SK-N-SH (cell line): ENCODE results near the gene TMEM271. TPM values are rescaled to one million over a fixed set of nuclear protein-coding genes. Genes with fewer than 3 reads are reported as not detected.
"Not testable (repeated sequence)": the region's sequence is repeated elsewhere in the genome, so short reads cannot be mapped to it uniquely, and the experiment has no call there.

Source experiments
- CTCF ChIA-PET: fragments of 300-600, 350-600 bp; formaldehyde crosslinking; extraction: SDS; loops from one replicate; lab custom pipeline; 2021; lab: Yijun Ruan, JAX
- POLR2A ChIA-PET: fragments of 350-600 bp; sonication (Branson Sonifier 250); formaldehyde crosslinking; extraction: SDS; loops from one replicate; lab custom pipeline; 2020; ENCODE audit warnings: antibody characterized with exemption, inconsistent platforms; lab: Yijun Ruan, JAX
- DNase-seq: peaks from one replicate; pipeline ENCODE4 v3.0.0; 2012
- H2AFZ ChIP-seq: fragments of 200-600 bp; sonication (generic); 2 replicates; pipeline ENCODE4 v1.8.1; 2016; ENCODE audit warnings: antibody characterized with exemption, mild to moderate bottlenecking, low read depth
- H3F3A ChIP-seq: fragments of 200-600 bp; sonication (generic); replicated peaks from 2 replicates; pipeline ENCODE3; 2016; ENCODE audit warnings: antibody characterized with exemption, mild to moderate bottlenecking; ENCODE audit not compliant: insufficient read depth
- H3K27ac ChIP-seq, 2 experiments: fragments of 200-500 bp in 1 of 2; fragments of 200-600 bp in 1 of 2; sonication (Bioruptor generic) in 1 of 2; sonication (generic), shearing (Covaris generic) in 1 of 2; 2 replicates each; pipeline versions ENCODE4 v1.5.1 to v1.6.1; 2014 to 2016; ENCODE audit warnings: low read depth in 2 of 2, inconsistent platforms in 1 of 2, low read length in 1 of 2, mild to moderate bottlenecking in 1 of 2, mixed read lengths in 1 of 2
- H3K27me3 ChIP-seq: fragments of 200-600 bp; sonication (generic), shearing (Covaris generic); 2 replicates; pipeline ENCODE4 v1.6.1; 2016; ENCODE audit warnings: mixed run types; ENCODE audit not compliant: insufficient read depth
- H3K36me3 ChIP-seq, 2 experiments: fragments of 200-500 bp in 1 of 2; fragments of 200-600 bp in 1 of 2; sonication (Bioruptor generic) in 1 of 2; sonication (generic) in 1 of 2; replicated peaks in 1 of 2; 2 replicates each; pipeline versions ENCODE3 to v1.5.1; 2014 to 2016; ENCODE audit warnings: low read length in 1 of 2, mild to moderate bottlenecking in 1 of 2; ENCODE audit not compliant: insufficient read depth in 2 of 2, control insufficient read depth in 1 of 2
- H3K4me1 ChIP-seq, 2 experiments: fragments of 200-500 bp in 1 of 2; fragments of 200-600 bp in 1 of 2; sonication (Bioruptor generic) in 1 of 2; sonication (generic), shearing (Covaris generic) in 1 of 2; 2 replicates each; pipeline versions ENCODE4 v1.5.1 to v1.6.1; 2014 to 2016; ENCODE audit warnings: low read depth in 1 of 2, low read length in 1 of 2, mixed run types in 1 of 2; ENCODE audit not compliant: insufficient read depth in 2 of 2, control insufficient read depth in 1 of 2
- H3K4me2 ChIP-seq: fragments of 200-600 bp; sonication (generic), shearing (Covaris generic); 2 replicates; pipeline ENCODE4 v1.6.1; 2017; ENCODE audit warnings: mixed run types
- H3K4me3 ChIP-seq, 2 experiments: fragments of 200-500 bp in 1 of 2; fragments of 200-600 bp in 1 of 2; sonication (Bioruptor generic) in 1 of 2; sonication (generic), shearing (Covaris generic) in 1 of 2; 2 replicates each; pipeline versions ENCODE4 v1.5.1 to v1.8.1; 2014 to 2016; ENCODE audit warnings: low read depth in 2 of 2, inconsistent platforms in 1 of 2, low read length in 1 of 2, mild to moderate bottlenecking in 1 of 2, mixed read lengths in 1 of 2, moderate library complexity in 1 of 2
- H3K79me2 ChIP-seq: fragments of 200-600 bp; sonication (generic); 2 replicates; pipeline ENCODE4 v1.8.1; 2017; ENCODE audit warnings: mild to moderate bottlenecking; ENCODE audit not compliant: insufficient read depth
- H3K9ac ChIP-seq: fragments of 200-600 bp; sonication (generic); 2 replicates; pipeline ENCODE4 v1.6.1; 2017; ENCODE audit warnings: mixed run types
- H3K9me2 ChIP-seq: fragments of 200-600 bp; sonication (generic); 2 replicates; pipeline ENCODE4 v1.6.1; 2017; ENCODE audit warnings: mixed run types
- H3K9me3 ChIP-seq: fragments of 200-600 bp; sonication (generic); 2 replicates; pipeline ENCODE4 v1.6.1; 2017; ENCODE audit warnings: mixed run types, mild to moderate bottlenecking, moderate library complexity
- H4K20me1 ChIP-seq: fragments of 200-600 bp; sonication (generic); 2 replicates; pipeline ENCODE4 v1.6.1; 2017; ENCODE audit warnings: mild to moderate bottlenecking, mixed run types; ENCODE audit not compliant: insufficient read depth
- MEF2A ChIP-seq: IDR thresholded peaks from 2 replicates; pipeline ENCODE4 v1.4.0; 2012; ENCODE audit warnings: low read depth, borderline replicate concordance
- RAD21 ChIP-seq: IDR thresholded peaks from 2 replicates; pipeline ENCODE4 v1.6.1; 2012; ENCODE audit warnings: mild to moderate bottlenecking, low read length
- RXRA ChIP-seq: IDR thresholded peaks from 2 replicates; pipeline ENCODE4 v1.4.0; 2012; ENCODE audit warnings: low read depth, mild to moderate bottlenecking, borderline replicate concordance
- SIN3A ChIP-seq: IDR thresholded peaks from 2 replicates; pipeline ENCODE4 v1.6.1; 2012; ENCODE audit warnings: low read depth, mild to moderate bottlenecking, low read length, moderate library complexity, borderline replicate concordance
- SMC3 ChIP-seq: IDR thresholded peaks from 2 replicates; pipeline ENCODE4 v1.6.1; 2012; ENCODE audit warnings: low read depth, low read length, improper control_type of control experiment
- TAF1 ChIP-seq: IDR thresholded peaks from 2 replicates; pipeline ENCODE4 v1.6.1; 2012; ENCODE audit warnings: low read depth, mild to moderate bottlenecking, low read length, moderate library complexity, borderline replicate concordance
- WGBS: methylation state at CpG from one replicate; pipeline ENCODE4 v1.1.6; 2017; ENCODE audit warnings: low lambda C conversion rate; 5-methylcytosine and 5-hydroxymethylcytosine counted together
- polyA plus RNA-seq, 3 experiments: library from polyadenylated mRNA; depleted of rRNA; stranded (reverse); fragments of >200 nt; gene quantifications; 2 replicates each; pipeline ENCODE4 v1.2.3, GENCODE V29; 2012
- TF ChIP-seq, protein P1 (sequence below): IDR thresholded peaks from 2 replicates; pipeline ENCODE4; 2012
- TF ChIP-seq, protein P2 (sequence below): IDR thresholded peaks from 2 replicates; pipeline ENCODE4 v1.4.0; 2012; ENCODE audit warnings: low read depth, borderline replicate concordance
- TF ChIP-seq, protein P3 (sequence below): fragments of 150-350 bp; IDR thresholded peaks from 2 replicates; pipeline ENCODE4 v1.6.1; 2016; ENCODE audit warnings: mild to moderate bottlenecking, low read depth, low read length
- TF ChIP-seq, protein P4 (sequence below): fragments of 200-600 bp; sonication (generic); IDR thresholded peaks from 2 replicates; pipeline ENCODE4 v1.6.1; 2017; ENCODE audit warnings: antibody characterized with exemption, mild to moderate bottlenecking, moderate library complexity
- TF ChIP-seq, protein P5 (sequence below): fragments of 150-350 bp; IDR thresholded peaks from 2 replicates; pipeline ENCODE4 v1.6.1; 2017; ENCODE audit warnings: antibody characterized with exemption, low read length, low read depth, borderline replicate concordance

Gene TMEM271
- polyA plus RNA-seq, 1 of the 3 experiments (the other 2 are of a cell fraction): not detected

DNA sequence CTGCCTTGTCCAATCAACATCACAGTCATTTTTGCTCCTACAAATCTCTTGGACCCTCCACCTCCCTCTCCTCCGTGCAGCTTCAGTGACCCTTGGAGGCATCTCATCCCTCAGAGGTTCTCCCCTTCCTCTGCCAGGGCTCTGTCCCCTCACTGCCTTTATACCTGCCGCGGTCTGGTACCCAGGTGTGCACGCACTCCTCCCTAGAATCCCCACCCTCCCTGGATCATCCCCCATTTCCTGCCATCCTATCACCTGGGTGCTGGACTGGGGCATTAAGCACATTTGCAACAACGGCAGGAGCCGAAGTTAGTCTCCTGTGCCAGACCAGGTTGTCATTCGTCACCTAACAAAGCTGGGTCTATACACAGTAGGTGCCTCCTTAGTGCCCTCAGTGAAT is 10.1 kb downstream of the TMEM271 start (continued):
- TF ChIP-seq, protein P1, sequence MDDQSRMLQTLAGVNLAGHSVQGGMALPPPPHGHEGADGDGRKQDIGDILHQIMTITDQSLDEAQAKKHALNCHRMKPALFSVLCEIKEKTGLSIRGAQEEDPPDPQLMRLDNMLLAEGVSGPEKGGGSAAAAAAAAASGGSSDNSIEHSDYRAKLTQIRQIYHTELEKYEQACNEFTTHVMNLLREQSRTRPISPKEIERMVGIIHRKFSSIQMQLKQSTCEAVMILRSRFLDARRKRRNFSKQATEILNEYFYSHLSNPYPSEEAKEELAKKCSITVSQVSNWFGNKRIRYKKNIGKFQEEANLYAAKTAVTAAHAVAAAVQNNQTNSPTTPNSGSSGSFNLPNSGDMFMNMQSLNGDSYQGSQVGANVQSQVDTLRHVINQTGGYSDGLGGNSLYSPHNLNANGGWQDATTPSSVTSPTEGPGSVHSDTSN: no peak
- TF ChIP-seq TAF1 (no peak), SIN3A (no peak), SMC3 (no peak)
- TF ChIP-seq, protein P2, sequence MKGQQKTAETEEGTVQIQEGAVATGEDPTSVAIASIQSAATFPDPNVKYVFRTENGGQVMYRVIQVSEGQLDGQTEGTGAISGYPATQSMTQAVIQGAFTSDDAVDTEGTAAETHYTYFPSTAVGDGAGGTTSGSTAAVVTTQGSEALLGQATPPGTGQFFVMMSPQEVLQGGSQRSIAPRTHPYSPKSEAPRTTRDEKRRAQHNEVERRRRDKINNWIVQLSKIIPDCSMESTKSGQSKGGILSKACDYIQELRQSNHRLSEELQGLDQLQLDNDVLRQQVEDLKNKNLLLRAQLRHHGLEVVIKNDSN: no peak

DNA sequence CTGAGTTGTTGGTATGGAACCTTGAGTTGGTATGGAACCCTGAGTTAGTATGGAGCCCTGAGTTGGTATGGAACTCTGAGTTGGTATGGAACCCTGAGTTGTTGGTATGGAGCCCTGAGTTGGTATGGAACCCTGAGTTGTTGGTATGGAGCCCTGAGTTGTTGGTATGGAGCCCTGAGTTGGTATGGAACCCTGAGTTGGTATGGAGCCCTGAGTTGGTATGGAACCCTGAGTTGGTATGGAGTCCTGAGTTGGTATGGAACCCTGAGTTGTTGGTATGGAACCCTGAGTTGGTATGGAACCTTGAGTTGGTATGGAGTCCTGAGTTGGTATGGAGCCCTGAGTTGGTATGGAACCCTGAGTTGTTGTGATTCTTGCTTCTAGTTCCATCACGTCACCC is 10.5 kb downstream of the TMEM271 start:
- H3K27ac ChIP-seq, H3K27me3 ChIP-seq, POLR2A ChIA-PET, H3K9me2 ChIP-seq, H2AFZ ChIP-seq, H3K9me3 ChIP-seq, H3K4me1 ChIP-seq, CTCF ChIA-PET, H3K4me3 ChIP-seq, H3K36me3 ChIP-seq, DNase-seq, H3K4me2 ChIP-seq, H3K9ac ChIP-seq, H3K79me2 ChIP-seq, H3F3A ChIP-seq, H4K20me1 ChIP-seq: not testable (repeated sequence)
- 27% methylated on average over 1 of the region's 1 CpG for WGBS

DNA sequence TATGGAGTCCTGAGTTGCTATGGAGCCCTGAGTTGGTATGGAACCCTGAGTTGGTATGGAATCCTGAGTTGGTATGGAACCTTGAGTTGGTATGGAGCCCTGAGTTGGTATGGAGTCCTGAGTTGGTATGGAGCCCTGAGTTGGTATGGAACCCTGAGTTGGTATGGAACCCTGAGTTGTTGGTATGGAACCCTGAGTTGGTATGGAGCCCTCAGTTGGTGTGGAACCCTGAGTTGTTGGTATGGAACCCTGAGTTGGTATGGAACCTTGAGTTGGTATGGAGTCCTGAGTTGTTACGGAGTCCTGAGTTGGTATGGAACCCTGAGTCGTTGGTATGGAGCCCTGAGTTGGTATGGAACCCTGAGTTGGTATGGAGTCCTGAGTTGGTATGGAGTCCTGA is 13.6 kb downstream of the TMEM271 start:
- H4K20me1 ChIP-seq, POLR2A ChIA-PET, H3F3A ChIP-seq, H3K4me3 ChIP-seq, H3K36me3 ChIP-seq, DNase-seq, CTCF ChIA-PET, H3K9me2 ChIP-seq, H3K9me3 ChIP-seq, H3K79me2 ChIP-seq, H2AFZ ChIP-seq, H3K27ac ChIP-seq, H3K4me1 ChIP-seq, H3K4me2 ChIP-seq, H3K9ac ChIP-seq: not testable (repeated sequence)
- WGBS: 27% methylated on average over 2 of the region's 2 CpGs
- H3K27me3 ChIP-seq: peaks cover 10% of the 10 kb centered on the region; the same call in 1 of the 2 replicates

DNA sequence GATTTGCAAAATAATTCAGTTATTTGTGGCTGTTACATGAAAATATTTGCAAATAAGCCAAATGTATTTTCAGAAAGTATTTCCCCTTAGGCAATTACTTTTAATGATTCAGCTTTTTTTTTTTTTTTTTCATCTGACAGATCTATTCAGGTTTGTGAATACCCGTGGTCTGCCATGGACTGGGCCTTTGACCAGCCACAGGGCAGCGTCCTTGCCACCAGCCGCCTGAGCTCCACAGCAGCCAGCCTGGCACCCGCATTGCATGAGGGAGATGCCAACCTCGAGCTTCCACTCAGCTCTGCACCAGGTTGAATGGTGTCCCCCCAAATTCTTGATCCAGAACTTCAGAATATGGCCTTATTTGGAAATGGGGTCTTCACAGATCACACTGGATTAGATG is 14.7 kb downstream of the TMEM271 start:
- Histone ChIP-seq H3K27me3 (peaks cover 10% of the 10 kb centered on the region; the same call in 1 of the 2 replicates), H3K4me1 (no peaks in the 10 kb centered on the region), H3K36me3 (no peaks in the 10 kb centered on the region), H4K20me1 (no peaks in the 10 kb centered on the region), H3K9me2 (no peaks in the 10 kb centered on the region), H3K9ac (no peak overlapping the region), H3K9me3 (no peaks in the 10 kb centered on the region), H3K4me3 (no peak overlapping the region), H3F3A (no peaks in the 10 kb centered on the region), H2AFZ (no peak overlapping the region), H3K4me2 (no peak overlapping the region), H3K27ac (no peak overlapping the region), H3K79me2 (no peaks in the 10 kb centered on the region)
- no peak for DNase-seq
- ChIA-PET CTCF (no interaction called here), POLR2A (no interaction called here)
- no peak for TF ChIP-seq RXRA
- TF ChIP-seq MEF2A: no peak
- TF ChIP-seq, protein P3, sequence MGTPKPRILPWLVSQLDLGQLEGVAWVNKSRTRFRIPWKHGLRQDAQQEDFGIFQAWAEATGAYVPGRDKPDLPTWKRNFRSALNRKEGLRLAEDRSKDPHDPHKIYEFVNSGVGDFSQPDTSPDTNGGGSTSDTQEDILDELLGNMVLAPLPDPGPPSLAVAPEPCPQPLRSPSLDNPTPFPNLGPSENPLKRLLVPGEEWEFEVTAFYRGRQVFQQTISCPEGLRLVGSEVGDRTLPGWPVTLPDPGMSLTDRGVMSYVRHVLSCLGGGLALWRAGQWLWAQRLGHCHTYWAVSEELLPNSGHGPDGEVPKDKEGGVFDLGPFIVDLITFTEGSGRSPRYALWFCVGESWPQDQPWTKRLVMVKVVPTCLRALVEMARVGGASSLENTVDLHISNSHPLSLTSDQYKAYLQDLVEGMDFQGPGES: no peak
- TF ChIP-seq, protein P4, sequence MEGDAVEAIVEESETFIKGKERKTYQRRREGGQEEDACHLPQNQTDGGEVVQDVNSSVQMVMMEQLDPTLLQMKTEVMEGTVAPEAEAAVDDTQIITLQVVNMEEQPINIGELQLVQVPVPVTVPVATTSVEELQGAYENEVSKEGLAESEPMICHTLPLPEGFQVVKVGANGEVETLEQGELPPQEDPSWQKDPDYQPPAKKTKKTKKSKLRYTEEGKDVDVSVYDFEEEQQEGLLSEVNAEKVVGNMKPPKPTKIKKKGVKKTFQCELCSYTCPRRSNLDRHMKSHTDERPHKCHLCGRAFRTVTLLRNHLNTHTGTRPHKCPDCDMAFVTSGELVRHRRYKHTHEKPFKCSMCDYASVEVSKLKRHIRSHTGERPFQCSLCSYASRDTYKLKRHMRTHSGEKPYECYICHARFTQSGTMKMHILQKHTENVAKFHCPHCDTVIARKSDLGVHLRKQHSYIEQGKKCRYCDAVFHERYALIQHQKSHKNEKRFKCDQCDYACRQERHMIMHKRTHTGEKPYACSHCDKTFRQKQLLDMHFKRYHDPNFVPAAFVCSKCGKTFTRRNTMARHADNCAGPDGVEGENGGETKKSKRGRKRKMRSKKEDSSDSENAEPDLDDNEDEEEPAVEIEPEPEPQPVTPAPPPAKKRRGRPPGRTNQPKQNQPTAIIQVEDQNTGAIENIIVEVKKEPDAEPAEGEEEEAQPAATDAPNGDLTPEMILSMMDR: no peak
- no peak for TF ChIP-seq RAD21
- TF ChIP-seq, protein P5, sequence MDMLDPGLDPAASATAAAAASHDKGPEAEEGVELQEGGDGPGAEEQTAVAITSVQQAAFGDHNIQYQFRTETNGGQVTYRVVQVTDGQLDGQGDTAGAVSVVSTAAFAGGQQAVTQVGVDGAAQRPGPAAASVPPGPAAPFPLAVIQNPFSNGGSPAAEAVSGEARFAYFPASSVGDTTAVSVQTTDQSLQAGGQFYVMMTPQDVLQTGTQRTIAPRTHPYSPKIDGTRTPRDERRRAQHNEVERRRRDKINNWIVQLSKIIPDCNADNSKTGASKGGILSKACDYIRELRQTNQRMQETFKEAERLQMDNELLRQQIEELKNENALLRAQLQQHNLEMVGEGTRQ: no peak
- no peak for TF ChIP-seq SMC3
- WGBS: 13% methylated on average over 5 of the region's 5 CpGs
